Measurements from ENCODE around the gene OR51E2. TPM values are rescaled to one million over a fixed set of nuclear protein-coding genes. Genes with fewer than 3 reads are reported as not detected.

Gene OR51E2
- total RNA-seq, 1 experiment from 2014 or later, result not detected

- TF ChIP-seq, protein P1, sequence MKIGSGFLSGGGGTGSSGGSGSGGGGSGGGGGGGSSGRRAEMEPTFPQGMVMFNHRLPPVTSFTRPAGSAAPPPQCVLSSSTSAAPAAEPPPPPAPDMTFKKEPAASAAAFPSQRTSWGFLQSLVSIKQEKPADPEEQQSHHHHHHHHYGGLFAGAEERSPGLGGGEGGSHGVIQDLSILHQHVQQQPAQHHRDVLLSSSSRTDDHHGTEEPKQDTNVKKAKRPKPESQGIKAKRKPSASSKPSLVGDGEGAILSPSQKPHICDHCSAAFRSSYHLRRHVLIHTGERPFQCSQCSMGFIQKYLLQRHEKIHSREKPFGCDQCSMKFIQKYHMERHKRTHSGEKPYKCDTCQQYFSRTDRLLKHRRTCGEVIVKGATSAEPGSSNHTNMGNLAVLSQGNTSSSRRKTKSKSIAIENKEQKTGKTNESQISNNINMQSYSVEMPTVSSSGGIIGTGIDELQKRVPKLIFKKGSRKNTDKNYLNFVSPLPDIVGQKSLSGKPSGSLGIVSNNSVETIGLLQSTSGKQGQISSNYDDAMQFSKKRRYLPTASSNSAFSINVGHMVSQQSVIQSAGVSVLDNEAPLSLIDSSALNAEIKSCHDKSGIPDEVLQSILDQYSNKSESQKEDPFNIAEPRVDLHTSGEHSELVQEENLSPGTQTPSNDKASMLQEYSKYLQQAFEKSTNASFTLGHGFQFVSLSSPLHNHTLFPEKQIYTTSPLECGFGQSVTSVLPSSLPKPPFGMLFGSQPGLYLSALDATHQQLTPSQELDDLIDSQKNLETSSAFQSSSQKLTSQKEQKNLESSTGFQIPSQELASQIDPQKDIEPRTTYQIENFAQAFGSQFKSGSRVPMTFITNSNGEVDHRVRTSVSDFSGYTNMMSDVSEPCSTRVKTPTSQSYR (CRISPR knock-in tag; IDR thresholded peaks at IDR 0.05), result no peak
These were observed 60.0 kb downstream of the OR51E2 start (continued) for GRCh38 chr11:4637662-4638047.

- H3K27me3 Mint-ChIP-seq (ENCODE audit: low read depth), result no peaks in the 10 kb centered on the region
- ChIA-PET POLR2A (no interaction called here), CTCF (interaction anchor here (0.6 to 2.5 kb wide), 49 partner anchors 8 to 1621 kb away, joined by 3 to 59 read pairs (median 4); partner anchors contain the start of genes MMP26, OR51E2 and TRIM68)
- H3K9me3 Mint-ChIP-seq, result peaks cover 9% of the 10 kb centered on the region
- H3K36me3 Mint-ChIP-seq, result no peaks in the 10 kb centered on the region
- no peak within 1 kb of the TSS for H3K27ac Mint-ChIP-seq
- peak; percentile 87 for DNase-seq (ENCODE audit: low spot score)
- no peak within 1 kb of the TSS for H3K4me3 Mint-ChIP-seq
- peak; percentile 97 for ATAC-seq
- TF ChIP-seq FOXK1 (CRISPR knock-in tag; IDR thresholded peaks at IDR 0.05) (no peak), ARID4B (CRISPR knock-in tag; IDR thresholded peaks at IDR 0.05; ENCODE audit: borderline replicate concordance) (no peak), ZNF121 (CRISPR knock-in tag; IDR thresholded peaks at IDR 0.05) (no peak), CTCF (IDR thresholded peaks at IDR 0.05) (peak; percentile 92)
- TF ChIP-seq, protein P2, sequence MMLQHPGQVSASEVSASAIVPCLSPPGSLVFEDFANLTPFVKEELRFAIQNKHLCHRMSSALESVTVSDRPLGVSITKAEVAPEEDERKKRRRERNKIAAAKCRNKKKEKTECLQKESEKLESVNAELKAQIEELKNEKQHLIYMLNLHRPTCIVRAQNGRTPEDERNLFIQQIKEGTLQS (CRISPR knock-in tag; conservative IDR thresholded peaks at IDR 0.05), result no peak
- H3K4me1 Mint-ChIP-seq, result peaks cover 9% of the 10 kb centered on the region
These were observed 60.5 kb downstream of the OR51E2 start, which contains the start of gene OR51D1 for GRCh38 chr11:4636962-4637661. Gene OR51D1, plus strand, starts transcription at chr11:4637477. Its CDS starts 2,314 bp downstream, at chr11:4639791.

- DNase-seq (ENCODE audit: low spot score) (no peak), ATAC-seq (no peak)
- Mint-ChIP-seq H3K9me3 (peaks cover 18% of the 10 kb centered on the region), H3K36me3 (no peaks in the 10 kb centered on the region), H3K4me3 (no peak overlapping the region), H3K27ac (no peak overlapping the region), H3K27me3 (ENCODE audit: low read depth) (no peaks in the 10 kb centered on the region), H3K4me1 (no peaks in the 10 kb centered on the region)
- ChIA-PET POLR2A (no interaction called here), CTCF (interaction anchor here (0.6 to 2.5 kb wide), 38 partner anchors 9 to 1622 kb away, joined by 3 to 59 read pairs (median 4); partner anchors contain the start of genes MMP26, OR51E2 and TRIM68)
- TF ChIP-seq, protein P2 (CRISPR knock-in tag; conservative IDR thresholded peaks at IDR 0.05), result no peak
- TF ChIP-seq CBFB (CRISPR knock-in tag; IDR thresholded peaks at IDR 0.05; ENCODE audit: low read depth) (no peak), ZNF317 (CRISPR knock-in tag; IDR thresholded peaks at IDR 0.05; ENCODE audit: borderline replicate concordance, low read depth) (no peak), FOXK1 (CRISPR knock-in tag; IDR thresholded peaks at IDR 0.05) (no peak), NFE2L1 (CRISPR knock-in tag; IDR thresholded peaks at IDR 0.05) (no peak), MLX (CRISPR knock-in tag; IDR thresholded peaks at IDR 0.05) (no peak), ZNF121 (CRISPR knock-in tag; IDR thresholded peaks at IDR 0.05) (no peak), ZNF532 (CRISPR knock-in tag; IDR thresholded peaks at IDR 0.05; ENCODE audit: borderline replicate concordance) (no peak)
- TF ChIP-seq, protein P1 (CRISPR knock-in tag; IDR thresholded peaks at IDR 0.05), result no peak
These were observed 61.5 kb downstream of the OR51E2 start for GRCh38 chr11:4636136-4636535.

All from WTC11 (cell line).